Lower leg skin (tissue), 4 donors: ENCODE measurements around the gene TRAF3IP1. TPM values are rescaled to one million over a fixed set of nuclear protein-coding genes. Genes with fewer than 3 reads are reported as not detected.

ENCODE experiments used
- DNase-seq, 2 donors: peaks; one replicate each; pipeline ENCODE4 v3.0.0-alpha.2; 2019; ENCODE audit warnings: low spot score in 2 of 2
- H3K4me3 ChIP-seq: fragments of 200-600 bp; sonication (generic); 2 replicates; pipeline ENCODE4 v1.5.1; 2017; ENCODE audit warnings: mild to moderate bottlenecking, low read depth; ENCODE audit not compliant: poor library complexity, severe bottlenecking
- CTCF ChIP-seq, 3 donors: fragments of 450-650 bp; IDR thresholded peaks; one replicate each; pipeline ENCODE4 v1.5.1; 2016; ENCODE audit warnings: antibody characterized with exemption in 3 of 3, mild to moderate bottlenecking in 3 of 3, moderate library complexity in 2 of 3
- POLR2A ChIP-seq, 2 donors: fragments of 450-650 bp; IDR thresholded peaks; one replicate each; pipeline ENCODE4 v1.6.1; 2016 to 2017; ENCODE audit warnings: antibody characterized with exemption in 2 of 2, mild to moderate bottlenecking in 1 of 2, moderate library complexity in 1 of 2
- WGBS, 2 donors: methylation state at CpG; one replicate each; pipeline ENCODE4 v1.1.5; 2018; 5-methylcytosine and 5-hydroxymethylcytosine counted together
- intact Hi-C: fragments of 100-400 bp; cut with DNase I; formaldehyde crosslinking; loops from one replicate; pipeline ENCODE4 v1.15.0; 2023; ENCODE audit warnings: low total_unique reads
- total RNA-seq, 4 donors: library from RNA; depleted of rRNA; stranded (reverse); fragments of >200 nt; gene quantifications; one replicate each; pipeline ENCODE4 v1.1.0, GENCODE V29; 2016

Gene TRAF3IP1
- total RNA-seq, 4 donors from 2014 or later = 4.3 to 8.7 (median 8.2) TPM

GRCh38 chr2:238431456-238431855 lies 111.1 kb downstream of the TRAF3IP1 start:
- H3K4me3 ChIP-seq = no peak overlapping the region
- intact Hi-C loops = loop anchor here (10.0 kb wide), 1 partner anchor 57 kb away; no protein-coding TSS in a partner anchor
- peak in 1 of 2 donors; percentile 9 for DNase-seq
- 61 to 65% methylated on average over 1 of the region's 1 CpG for WGBS, 2 donors
- TF ChIP-seq POLR2A (IDR thresholded peaks at IDR 0.05) (no peak), CTCF (IDR thresholded peaks at IDR 0.05) (no peak)

DNA sequence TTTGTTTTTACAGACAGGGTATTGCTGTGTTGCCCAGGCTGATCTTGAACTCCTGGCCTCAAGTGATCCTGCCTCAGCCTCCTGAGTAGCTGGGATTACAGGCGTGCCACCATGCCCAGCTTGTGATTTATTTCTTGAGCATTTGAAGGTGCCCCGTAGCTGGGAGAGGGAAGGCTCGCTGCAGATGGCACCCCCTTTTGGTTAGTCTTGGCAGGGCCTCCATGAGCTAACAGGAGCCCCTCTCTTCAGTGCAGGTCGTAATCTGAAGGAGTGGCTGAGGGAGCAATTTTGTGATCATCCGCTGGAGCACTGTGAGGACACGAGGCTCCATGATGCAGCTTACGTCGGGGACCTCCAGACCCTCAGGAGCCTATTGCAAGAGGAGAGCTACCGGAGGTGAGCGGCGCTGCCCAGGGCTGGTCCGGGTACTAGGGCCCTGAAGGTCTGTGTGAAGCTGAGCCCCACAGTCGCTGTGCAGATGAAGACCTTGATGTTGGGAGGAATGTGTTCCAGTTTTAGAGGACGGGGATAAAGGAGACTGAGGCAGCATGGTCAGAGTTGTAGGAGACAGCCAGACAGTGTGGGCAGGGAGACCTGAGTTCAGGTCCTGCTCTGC lies 113.1 kb downstream of the TRAF3IP1 start:
- 95 to 97% methylated on average over 13 to 14 of the region's 14 CpGs for WGBS, 2 donors
- TF ChIP-seq POLR2A (IDR thresholded peaks at IDR 0.05) = no peak
- no peak for TF ChIP-seq CTCF (IDR thresholded peaks at IDR 0.05)
- intact Hi-C loops = loop anchor here (10.0 kb wide), 1 partner anchor 59 kb away; no protein-coding TSS in a partner anchor
- no peak overlapping the region for H3K4me3 ChIP-seq
- peak in 1 of 2 donors; percentile 84 for DNase-seq

- no peak for TF ChIP-seq POLR2A (IDR thresholded peaks at IDR 0.05)
- TF ChIP-seq CTCF (IDR thresholded peaks at IDR 0.05) = no peak
- no peak overlapping the region for H3K4me3 ChIP-seq
- WGBS, 2 donors = 89 to 91% methylated on average over 13 of the region's 13 CpGs
- intact Hi-C loops = loop anchor here (10.0 kb wide), 1 partner anchor 59 kb away; no protein-coding TSS in a partner anchor
- DNase-seq = no peak
These were observed 113.9 kb downstream of the TRAF3IP1 start for GRCh38 chr2:238433941-238434845.

GRCh38 chr2:238434846-238435751 lies 114.8 kb downstream of the TRAF3IP1 start:
- no peak overlapping the region for H3K4me3 ChIP-seq
- WGBS, 2 donors = 70 to 84% methylated on average over 21 to 24 of the region's 24 CpGs
- TF ChIP-seq POLR2A (IDR thresholded peaks at IDR 0.05) (no peak), CTCF (IDR thresholded peaks at IDR 0.05) (no peak)
- intact Hi-C loops = loop anchor here (10.0 kb wide), 1 partner anchor 60 kb away; no protein-coding TSS in a partner anchor
- DNase-seq = peak in 1 of 2 donors; percentile 80

GRCh38 chr2:238435752-238436096 lies 115.4 kb downstream of the TRAF3IP1 start:
- TF ChIP-seq POLR2A (IDR thresholded peaks at IDR 0.05) (no peak), CTCF (IDR thresholded peaks at IDR 0.05) (no peak)
- intact Hi-C loops = loop anchor here (10.0 kb wide), 1 partner anchor 61 kb away; no protein-coding TSS in a partner anchor
- DNase-seq = peak in 1 of 2 donors; percentile 79
- no peak overlapping the region for H3K4me3 ChIP-seq
- 96 to 97% methylated on average over 20 of the region's 20 CpGs for WGBS, 2 donors
